GF-D8 (cell line): ENCODE data around the gene ZCCHC3.
"Not testable (repeated sequence)": the region's sequence is repeated elsewhere in the genome, so short reads cannot be mapped to it uniquely, and the experiment has no call there.

Experiments used
- DNase-seq: peaks from one replicate; lab custom pipeline; 2025; lab: John Stamatoyannopoulos, UW

The ZCCHC3 gene

DNA sequence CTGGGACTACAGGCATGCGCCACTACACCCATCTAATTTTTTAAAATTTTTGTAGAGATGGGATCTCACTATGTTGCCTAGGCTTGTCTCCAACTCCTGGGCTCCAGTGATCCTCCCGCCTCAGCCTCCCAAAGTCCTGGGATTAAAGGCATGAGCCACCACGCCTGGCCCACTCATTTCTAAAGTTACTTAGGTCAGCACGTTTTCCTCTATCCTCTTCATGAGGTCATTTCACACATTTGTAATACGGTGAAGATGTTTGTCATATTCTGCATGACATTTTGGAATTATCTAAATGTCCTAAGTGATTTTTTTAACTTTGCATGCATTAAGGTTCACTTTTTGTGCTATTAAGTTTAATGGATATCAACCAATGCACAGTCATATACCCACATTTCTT, 16.0 kb downstream of the ZCCHC3 start:
- no peak for DNase-seq

DNA sequence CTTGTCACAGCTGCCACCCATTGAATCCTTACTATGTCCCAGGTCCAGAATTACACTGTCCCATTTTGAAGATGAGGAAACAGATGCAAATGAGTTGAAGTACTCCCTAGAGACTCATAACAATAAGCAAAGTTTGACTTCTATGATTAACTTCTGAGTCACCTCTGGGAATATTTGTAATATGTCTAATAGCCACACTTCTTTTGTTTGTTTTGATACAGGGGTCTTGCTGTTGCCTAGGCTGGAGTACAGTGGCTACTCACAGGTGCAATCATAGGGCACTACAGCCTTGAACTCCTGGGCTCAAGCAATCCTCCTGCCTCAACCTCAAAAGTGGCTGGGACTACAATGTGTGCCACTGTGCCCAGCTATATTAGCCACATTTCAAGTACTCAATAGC, 16.6 kb downstream of the ZCCHC3 start:
- DNase-seq: no peak

DNA sequence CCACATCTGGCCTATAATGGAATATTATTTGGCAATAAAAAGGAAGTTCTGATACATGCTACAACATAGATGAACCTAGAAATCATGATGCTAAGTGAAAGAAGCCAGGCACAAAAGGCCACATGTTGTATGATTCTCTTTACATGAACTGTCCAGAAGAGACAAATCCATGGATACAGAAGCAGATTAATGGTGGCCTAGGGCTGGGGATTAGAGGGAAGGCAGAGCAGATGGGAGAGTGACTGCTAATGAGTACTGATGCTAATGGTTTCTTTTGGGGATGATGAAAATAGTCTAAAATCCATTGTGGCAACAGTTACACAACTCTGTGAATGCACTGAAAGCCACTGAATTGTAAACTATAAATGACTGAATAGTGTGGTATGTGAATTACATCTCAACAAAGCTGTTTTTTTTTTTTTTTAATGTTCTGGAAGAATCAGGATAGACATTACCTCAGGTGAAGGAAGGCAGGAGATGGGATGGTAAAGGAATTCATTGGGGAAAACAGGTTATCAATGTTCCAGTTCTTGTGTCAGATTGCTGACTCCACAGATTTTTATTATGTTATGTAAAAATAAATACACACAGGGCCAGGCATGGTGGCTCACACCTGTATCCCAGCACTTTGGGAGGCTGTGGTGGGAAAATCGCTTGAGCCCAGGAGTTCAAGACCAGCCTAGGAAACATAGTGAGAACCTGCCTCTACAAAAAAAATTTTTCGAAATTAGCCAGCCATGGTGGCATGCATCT, 19.1 kb downstream of the ZCCHC3 start:
- DNase-seq: no peak

DNA sequence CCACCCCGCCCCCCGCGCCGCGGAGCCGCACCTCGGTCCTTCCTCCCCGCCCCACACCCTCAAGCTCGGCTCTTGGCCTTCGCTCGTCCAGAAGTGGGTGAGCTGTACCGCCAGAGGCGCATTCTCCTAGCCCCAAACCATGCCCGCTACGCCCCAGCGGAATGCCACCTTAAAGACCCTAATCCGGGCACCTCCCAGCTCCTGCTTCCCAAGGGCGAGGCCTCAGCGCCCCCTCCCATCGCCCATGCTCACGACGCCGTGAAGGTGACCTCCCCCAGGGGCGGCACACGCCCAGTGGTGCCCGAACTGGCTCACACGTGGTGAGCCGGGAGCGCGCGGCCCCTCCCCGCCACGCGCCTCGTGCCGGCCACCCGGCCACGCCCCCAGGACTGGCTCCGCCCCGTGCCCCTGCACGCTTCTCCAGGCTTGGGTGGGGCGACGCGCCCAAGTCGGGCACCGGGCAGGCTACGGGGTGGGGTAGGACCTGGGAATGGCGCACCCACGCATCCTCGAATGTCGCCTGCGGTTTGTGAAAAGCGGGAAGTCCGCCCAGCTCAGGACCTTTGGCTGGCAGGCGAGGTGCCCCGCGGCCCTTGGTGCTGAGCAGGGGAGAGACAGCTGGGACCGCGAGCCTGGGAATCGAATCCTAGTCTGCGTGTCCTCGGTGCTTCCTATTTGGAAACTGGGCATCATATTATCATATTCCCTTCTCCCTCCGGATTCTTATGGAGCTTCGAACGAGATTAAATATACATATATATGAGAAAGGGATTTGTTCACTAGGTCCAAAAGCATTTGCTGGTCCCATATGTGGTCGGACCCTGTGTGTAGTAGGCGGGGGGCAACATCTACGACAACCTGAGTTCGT, 27.0 kb downstream of the ZCCHC3 start:
- DNase-seq: peak; percentile 76

DNA sequence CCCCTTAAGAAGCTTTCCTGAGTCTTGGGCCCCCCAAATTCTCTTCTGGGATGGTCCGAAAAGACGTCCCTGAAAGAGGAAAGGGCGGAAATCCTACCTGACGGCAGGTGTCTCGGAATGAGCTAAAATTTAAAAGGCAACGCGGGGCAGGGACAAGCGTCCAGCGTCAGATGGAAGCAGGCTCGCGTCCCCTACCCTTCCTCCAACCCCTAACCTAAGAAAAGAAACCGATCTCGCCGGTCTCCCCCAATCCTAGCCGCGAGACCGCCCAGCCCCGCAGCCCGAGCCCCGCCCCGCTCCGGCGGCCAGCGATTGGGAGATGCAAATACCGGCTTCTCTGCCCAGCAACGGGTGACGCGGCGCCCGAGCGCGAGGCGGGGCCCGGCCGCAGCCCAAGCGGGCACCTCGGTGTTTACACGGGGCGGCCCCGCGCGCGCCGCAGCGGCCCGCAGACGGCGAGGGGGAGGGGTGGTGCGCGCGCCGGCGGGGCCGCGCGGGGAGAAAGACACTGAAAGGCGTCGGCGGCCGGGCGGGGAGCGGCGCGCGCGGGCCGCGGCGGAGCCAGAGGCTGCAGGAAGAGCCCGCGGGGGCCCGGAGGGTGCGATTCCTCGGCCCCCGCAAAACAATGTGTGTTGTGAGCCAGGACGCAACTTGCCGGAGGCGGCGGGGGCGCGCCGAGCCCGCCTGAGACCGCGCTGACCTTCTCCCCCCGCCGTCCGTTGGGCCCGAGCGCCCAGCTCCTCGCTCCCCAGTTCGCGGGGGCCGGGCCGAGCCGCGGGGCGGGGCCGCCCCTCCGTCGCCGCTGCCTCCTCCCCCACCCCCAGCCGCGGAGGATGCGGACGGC, 27.9 kb downstream of the ZCCHC3 start, which contains the start of gene SOX12:
SOX12 (plus strand) TSS at position 508 of the 844 bp plus-strand sequence. CDS start 373 bp downstream, outside the sequence.
- peak; percentile 85 for DNase-seq

DNA sequence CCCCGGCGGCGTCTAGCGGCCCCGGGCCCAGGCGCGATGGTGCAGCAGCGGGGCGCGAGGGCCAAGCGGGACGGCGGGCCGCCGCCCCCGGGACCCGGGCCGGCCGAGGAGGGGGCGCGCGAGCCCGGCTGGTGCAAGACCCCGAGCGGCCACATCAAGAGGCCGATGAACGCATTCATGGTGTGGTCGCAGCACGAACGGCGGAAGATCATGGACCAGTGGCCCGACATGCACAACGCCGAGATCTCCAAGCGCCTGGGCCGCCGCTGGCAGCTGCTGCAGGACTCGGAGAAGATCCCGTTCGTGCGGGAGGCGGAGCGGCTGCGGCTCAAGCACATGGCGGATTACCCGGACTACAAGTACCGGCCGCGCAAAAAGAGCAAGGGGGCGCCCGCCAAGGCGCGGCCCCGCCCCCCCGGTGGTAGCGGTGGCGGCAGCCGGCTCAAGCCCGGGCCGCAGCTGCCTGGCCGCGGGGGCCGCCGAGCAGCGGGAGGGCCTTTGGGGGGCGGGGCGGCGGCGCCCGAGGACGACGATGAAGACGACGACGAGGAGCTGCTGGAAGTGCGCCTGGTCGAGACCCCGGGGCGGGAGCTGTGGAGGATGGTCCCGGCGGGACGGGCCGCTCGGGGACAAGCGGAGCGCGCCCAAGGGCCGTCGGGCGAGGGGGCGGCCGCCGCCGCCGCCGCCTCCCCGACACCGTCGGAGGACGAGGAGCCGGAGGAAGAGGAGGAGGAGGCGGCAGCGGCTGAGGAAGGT, 28.7 kb downstream of the ZCCHC3 start:
- DNase-seq: no peak

DNA sequence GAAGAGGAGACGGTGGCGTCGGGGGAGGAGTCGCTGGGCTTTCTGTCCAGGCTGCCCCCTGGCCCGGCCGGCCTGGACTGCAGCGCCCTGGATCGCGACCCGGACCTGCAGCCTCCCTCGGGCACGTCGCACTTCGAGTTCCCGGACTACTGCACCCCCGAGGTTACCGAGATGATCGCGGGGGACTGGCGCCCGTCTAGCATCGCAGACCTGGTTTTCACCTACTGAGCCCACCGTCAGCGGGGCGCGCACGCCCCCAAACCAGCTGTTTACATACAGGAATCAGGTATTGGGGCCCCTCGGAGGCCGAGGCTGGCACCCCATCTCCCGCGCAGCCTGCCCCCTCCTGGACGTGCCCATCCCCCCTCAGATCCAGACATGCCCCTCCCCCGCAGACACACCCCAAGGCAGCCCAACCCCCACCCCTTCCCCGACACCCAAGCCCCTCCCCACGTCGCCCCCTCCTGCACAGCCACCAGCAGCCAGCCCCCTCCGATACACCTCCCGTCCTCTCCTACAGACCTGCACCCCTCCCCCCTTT, 29.3 kb downstream of the ZCCHC3 start:
- no peak for DNase-seq

DNA sequence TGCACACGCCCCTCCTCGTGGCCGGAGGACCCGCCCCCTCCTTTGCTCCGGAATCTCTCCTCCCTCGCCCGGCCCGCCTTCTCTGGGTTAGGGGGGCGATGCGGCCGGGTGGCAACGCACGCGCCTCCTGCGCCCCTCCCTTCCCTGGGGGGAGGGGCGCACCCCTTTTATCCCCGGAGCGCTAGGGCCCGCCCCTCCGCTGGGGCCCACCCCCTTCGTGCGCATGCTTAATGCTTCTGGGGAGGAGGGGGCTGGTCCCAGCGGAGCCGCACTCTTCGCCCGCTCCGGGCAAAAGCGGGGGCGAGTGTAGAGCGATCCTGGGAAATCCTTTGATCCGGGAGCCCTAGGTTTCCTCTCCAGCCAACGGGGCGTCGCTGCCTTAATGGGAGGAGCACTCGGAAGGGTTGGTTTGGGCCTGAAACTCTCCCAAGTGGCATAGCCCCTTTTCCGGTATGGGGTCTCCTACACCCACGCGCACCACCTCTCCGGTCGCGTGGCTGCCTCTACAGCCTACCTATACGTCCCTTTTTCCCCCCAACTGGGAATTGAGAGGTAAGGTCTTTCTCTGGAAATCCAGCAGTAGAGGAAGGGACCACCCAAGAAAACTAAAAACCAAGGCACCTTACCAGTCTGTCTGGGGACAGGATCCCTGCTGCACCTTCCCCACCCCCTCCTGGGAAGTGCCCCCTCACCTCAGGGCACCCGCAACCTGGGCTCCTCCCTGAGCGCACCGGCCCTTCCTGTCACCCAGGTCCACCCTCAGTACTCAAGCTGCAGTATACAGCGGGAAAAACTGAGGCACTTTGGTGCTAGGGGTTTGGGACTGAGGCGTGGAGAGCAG, 30.0 kb downstream of the ZCCHC3 start:
- DNase-seq: peak; percentile 44

DNA sequence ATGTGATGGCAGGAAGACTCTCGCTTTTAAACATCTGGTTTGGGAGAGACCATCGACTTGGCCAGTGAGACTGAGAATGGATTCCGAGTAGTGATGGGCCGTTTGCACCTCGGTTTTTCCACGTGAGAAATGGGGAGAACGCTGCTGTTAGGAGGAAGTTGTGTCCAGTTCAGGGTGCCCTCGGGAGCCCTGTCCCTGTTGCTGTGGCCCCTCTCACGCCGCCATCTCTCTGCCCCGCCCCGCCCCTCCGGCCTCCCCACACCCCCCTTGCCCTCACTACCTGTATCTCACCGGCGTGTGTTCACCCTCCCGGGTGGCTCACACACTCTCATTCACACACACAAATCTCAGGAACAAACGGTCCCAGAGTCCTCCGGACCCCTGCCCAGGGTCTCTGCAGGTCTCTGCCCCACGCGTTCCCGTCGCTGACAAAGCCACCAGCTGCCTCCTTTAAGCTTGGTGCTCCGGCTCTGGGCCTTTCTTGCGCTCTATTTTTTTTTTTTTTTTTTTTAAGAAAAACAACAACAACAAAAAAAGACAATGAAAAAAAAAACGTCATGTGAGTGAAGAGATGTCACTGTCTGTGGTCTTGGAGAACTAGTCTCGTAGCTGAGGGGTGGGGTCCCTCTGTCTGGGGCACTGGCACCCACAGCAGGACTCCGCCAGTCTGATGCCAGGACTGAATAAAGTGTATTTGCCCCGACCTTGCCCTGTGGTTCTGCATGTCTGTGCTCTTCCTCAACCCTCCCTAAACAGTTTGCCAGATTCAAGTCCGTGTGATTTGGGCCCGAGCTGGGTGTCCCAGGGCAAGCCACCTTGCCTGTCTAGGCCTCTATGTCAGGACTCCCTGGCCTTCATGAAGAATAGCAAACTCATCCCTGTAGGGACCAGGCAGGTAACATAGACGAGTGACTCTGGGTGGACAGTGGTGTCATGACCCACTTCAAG, 30.9 kb downstream of the ZCCHC3 start:
- no peak for DNase-seq

DNA sequence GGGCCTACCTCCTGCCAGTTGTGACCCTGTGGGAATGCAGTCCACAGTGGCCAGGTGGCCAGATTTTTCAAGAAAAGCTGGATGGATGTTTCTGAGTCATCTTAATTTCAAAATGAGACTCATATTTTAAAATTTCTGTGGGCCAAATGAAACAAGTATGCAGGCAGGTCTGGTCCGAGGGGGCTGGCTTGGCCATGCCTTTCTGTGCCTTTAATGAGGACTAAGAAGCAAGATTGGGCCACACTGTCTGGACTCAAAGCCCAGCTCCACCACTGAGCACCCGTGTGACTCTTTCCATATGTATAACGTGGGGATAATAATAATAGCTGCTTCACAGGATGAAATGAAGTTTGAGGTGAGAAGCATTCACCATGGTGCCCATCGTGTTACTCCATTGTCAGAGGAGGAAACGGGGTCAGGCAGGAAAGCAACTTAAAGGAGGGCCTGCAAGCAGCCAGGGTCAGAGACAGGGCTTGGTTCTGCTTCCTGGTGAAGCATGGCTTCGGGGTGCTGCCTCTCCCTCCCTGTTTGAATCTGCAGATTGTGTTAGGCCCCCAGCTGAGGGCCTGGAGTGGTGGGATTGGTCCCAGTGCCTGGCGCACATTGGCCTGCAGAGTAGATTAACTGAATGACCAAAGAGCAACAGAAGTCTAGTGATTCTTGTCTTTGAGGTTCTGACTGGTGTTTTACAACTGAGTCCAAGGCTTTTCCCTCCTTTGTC, 31.8 kb downstream of the ZCCHC3 start:
- DNase-seq: no peak

DNA sequence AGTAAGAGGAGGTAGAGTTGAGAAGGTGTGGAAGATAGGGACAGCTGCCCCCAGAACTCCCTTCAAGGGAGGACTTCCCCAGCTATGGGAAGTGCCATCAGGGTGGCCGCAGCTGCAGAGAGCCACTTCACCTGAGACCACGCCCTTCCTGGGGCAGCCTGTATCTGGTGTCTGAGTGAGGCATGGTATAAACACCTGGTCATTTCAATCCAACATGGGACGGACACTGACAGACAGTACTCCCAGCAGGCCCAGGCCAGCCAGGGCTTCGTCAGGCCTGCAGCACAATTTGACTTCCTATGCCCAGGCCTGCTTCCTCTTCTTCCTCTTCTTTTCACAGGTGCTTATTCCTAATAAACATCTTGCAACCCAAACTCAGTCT, 32.5 kb downstream of the ZCCHC3 start:
- DNase-seq: no peak

DNA sequence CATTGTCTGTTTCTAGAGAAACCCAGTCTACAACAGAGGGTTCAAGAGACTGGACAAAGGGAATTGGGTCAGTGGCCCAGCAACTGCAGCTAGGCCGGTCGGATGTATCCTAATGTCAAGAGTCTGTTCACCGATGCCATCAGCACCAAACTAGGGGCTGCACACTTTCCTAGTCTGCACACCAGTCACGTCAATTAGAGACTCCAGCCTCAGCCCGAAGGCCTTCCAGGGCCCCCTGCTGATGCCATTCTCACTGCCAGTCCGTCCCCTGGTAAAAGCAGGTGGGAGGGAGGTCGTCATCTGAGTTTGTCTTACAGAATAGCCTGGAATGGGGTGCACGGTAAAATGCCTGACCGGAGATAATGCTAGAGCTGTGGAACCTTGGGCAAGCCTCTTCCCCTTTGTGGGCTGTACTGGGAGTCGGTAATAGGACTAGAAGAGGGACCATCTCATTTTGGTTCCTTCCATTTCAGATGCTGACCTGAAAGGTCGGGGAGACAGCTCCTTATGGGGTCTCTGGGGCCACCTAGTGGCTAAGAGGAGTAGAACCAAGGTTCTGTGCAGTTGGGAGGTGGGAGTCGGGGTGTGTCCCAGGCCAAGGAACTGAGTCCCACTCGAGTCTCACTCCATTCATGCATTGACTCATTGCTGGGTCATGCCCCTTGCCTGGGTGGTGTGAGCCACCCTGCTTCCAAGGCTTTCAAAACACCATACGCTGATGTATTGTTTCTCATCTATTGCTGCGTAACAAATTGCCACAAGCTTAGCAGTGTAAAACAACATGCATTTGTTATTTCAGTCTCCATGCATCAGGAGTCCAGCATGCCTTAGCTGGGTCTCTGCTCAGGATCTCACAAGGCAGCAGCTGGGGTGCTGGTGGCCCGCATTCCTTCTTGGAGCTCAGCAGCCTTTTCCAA, 33.1 kb downstream of the ZCCHC3 start:
- peak; percentile 71 for DNase-seq

DNA sequence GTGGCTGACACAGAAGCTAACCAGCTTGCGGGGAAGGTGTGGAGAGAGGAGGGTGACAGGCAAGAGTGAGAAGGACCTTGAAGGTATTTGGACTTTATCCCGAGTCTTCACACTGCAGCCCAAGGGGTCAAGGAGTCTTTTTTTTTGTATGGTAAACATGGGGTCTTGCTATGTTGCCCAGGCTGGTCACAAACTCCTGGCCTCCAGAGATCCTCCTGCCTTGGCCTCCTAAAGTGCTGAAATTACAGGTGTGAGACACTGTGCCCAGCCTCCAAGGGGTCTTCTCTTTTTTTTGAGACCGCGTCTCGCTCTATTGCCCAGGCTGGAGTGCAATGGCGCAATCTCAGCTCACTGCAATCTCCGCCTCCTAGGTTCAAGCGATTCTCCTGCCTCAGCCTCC, 37.2 kb downstream of the ZCCHC3 start:
- no peak for DNase-seq

DNA sequence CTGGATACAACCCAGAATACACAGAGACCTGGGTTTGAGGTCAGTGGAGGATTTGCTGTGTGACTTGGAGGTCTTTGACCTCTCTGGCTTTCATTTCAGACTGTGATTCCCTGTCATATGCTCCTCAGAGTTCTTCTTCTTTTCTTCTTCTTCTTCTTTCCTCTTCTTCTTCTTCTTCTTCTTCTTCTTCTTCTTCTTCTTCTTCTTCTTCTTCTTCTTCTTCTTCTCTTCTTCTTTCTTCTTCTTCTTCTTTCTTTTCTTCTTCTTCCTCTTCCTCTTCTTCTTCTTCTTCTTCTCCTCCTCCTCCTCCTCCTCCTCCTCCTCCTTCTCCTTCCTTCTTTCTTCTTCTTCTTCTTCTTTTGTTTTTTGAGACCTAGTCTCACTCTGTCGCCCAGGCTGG, 38.7 kb downstream of the ZCCHC3 start:
- not testable (repeated sequence) for DNase-seq

DNA sequence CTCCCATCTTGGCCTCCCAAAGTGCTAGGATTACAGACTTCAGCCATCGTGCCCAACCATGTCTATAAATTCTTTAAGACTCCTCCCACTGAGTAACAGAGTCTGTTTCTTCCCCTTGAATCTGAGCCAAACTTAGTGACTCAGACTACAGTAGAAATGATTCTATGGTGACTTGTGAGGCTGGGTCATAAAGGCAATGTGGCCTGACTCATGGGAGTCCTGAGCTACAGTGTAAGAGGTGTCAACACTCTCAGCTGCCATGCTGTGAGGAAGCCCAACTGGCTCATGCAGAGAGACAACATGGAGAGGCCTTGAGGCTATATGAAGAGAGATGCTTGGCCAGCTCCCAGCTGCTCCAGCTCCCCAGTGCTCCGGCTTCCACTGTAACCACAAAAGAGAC, 44.3 kb downstream of the ZCCHC3 start:
- DNase-seq: no peak

DNA sequence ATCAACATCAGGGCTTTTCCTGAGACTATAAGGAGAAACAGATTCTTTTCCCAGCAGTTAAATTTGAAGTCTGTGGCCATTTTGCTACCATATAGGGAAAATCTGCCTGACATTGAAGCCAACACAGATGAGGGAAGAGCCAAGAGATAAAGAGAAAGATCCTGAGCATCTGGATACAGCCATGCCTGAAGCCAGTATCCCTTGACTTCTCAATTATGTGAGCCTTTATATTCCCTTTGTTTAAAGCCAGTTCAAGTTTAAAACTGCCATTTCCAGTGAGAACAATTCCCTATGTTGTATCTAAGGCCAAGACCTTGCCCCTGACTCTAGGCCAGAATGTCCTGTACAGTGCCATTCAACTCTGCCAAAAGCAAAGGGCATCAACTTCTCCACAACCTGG, 45.7 kb downstream of the ZCCHC3 start:
- no peak for DNase-seq

DNA sequence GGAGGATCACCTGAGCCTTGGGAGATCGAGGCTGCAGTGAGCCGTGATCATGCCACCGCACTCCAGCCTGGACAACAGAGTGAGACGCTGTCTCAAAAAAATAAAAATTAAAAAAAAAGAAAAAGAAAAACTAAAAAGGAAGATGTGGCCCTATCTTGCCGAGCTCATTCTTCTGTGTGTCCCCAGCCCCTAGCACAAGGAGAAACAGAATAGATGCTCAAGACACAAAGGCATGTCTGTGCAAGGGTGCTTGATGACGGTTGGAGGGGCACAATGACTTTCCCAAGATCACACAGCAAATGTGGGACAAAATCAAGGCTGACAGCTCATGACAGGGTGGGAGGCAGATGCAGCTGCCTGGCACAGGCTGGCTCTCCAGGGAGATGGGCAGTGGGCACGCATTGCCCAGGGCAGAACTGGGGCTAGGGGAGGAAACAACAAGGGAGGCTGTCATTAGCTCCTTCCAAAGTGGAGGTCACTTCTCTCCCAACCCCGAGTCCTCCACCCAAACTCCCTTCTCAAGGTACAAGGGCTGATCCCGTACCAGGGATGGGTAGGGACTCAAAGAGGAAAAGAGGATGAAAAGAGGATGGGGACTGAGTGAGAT, 48.8 kb downstream of the ZCCHC3 start:
- DNase-seq: no peak
